SK-N-SH (cell line): ENCODE data around the gene WSCD1.

Experiments used
- EP300 ChIP-seq, 2 experiments: IDR thresholded peaks; 2 replicates each; pipeline versions ENCODE4 v1.4.0 to v1.6.1; 2012; ENCODE audit warnings: borderline replicate concordance in 1 of 2, low read depth in 1 of 2, low read length in 1 of 2
- GABPA ChIP-seq: IDR thresholded peaks from 2 replicates; pipeline ENCODE4 v1.4.0; 2012; ENCODE audit warnings: low read depth, mild to moderate bottlenecking
- TF ChIP-seq, protein P1 (sequence below): fragments of 200-600 bp; sonication (generic); IDR thresholded peaks from 2 replicates; pipeline ENCODE4 v1.6.1; 2017; ENCODE audit warnings: antibody characterized with exemption, mild to moderate bottlenecking, moderate library complexity
- TF ChIP-seq, protein P2 (sequence below): IDR thresholded peaks from 2 replicates; pipeline ENCODE4 v1.6.1; 2012; ENCODE audit warnings: mild to moderate bottlenecking, low read depth, low read length, moderate library complexity
- TF ChIP-seq, protein P3 (sequence below): IDR thresholded peaks from 2 replicates; pipeline ENCODE4; 2012

DNA sequence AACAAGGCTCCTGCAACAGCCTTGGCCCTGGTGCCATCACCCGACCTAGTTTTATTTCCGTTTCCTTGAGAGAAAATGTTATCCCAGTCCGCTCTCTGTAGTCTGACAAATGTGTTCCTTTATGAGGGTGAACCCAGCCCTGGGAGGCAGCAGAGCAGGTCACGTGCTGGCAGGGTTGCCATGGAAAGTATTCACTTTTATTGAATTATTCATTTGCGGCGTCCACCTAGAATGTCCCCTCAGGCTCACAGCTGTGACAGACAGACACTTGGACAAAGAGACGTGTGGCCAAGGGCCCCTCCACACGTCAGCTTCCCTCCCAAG lies 90.0 kb downstream of the WSCD1 start:
- TF ChIP-seq, protein P1, sequence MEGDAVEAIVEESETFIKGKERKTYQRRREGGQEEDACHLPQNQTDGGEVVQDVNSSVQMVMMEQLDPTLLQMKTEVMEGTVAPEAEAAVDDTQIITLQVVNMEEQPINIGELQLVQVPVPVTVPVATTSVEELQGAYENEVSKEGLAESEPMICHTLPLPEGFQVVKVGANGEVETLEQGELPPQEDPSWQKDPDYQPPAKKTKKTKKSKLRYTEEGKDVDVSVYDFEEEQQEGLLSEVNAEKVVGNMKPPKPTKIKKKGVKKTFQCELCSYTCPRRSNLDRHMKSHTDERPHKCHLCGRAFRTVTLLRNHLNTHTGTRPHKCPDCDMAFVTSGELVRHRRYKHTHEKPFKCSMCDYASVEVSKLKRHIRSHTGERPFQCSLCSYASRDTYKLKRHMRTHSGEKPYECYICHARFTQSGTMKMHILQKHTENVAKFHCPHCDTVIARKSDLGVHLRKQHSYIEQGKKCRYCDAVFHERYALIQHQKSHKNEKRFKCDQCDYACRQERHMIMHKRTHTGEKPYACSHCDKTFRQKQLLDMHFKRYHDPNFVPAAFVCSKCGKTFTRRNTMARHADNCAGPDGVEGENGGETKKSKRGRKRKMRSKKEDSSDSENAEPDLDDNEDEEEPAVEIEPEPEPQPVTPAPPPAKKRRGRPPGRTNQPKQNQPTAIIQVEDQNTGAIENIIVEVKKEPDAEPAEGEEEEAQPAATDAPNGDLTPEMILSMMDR, result no peak
- TF ChIP-seq, protein P2, sequence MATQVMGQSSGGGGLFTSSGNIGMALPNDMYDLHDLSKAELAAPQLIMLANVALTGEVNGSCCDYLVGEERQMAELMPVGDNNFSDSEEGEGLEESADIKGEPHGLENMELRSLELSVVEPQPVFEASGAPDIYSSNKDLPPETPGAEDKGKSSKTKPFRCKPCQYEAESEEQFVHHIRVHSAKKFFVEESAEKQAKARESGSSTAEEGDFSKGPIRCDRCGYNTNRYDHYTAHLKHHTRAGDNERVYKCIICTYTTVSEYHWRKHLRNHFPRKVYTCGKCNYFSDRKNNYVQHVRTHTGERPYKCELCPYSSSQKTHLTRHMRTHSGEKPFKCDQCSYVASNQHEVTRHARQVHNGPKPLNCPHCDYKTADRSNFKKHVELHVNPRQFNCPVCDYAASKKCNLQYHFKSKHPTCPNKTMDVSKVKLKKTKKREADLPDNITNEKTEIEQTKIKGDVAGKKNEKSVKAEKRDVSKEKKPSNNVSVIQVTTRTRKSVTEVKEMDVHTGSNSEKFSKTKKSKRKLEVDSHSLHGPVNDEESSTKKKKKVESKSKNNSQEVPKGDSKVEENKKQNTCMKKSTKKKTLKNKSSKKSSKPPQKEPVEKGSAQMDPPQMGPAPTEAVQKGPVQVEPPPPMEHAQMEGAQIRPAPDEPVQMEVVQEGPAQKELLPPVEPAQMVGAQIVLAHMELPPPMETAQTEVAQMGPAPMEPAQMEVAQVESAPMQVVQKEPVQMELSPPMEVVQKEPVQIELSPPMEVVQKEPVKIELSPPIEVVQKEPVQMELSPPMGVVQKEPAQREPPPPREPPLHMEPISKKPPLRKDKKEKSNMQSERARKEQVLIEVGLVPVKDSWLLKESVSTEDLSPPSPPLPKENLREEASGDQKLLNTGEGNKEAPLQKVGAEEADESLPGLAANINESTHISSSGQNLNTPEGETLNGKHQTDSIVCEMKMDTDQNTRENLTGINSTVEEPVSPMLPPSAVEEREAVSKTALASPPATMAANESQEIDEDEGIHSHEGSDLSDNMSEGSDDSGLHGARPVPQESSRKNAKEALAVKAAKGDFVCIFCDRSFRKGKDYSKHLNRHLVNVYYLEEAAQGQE, result no peak
- TF ChIP-seq, protein P3, sequence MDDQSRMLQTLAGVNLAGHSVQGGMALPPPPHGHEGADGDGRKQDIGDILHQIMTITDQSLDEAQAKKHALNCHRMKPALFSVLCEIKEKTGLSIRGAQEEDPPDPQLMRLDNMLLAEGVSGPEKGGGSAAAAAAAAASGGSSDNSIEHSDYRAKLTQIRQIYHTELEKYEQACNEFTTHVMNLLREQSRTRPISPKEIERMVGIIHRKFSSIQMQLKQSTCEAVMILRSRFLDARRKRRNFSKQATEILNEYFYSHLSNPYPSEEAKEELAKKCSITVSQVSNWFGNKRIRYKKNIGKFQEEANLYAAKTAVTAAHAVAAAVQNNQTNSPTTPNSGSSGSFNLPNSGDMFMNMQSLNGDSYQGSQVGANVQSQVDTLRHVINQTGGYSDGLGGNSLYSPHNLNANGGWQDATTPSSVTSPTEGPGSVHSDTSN, result no peak
- TF ChIP-seq GABPA (no peak), EP300 (IDR thresholded peaks at IDR 0.05; ENCODE audit: borderline replicate concordance in 1 of 2, low read depth in 1 of 2, low read length in 1 of 2) (no peak)
